Right lobe of liver (tissue), 4 donors: ENCODE data around the gene AIF1.

Experiments used
- POLR2A ChIP-seq: fragments of 450-650 bp; IDR thresholded peaks from one replicate; pipeline ENCODE4 v1.6.1; 2017; ENCODE audit warnings: antibody characterized with exemption, mild to moderate bottlenecking
- TF ChIP-seq, protein P1 (sequence below), 4 donors: fragments of 200-600 bp in 3 of 4; fragments of 450-650 bp in 1 of 4; IDR thresholded peaks; one replicate each; pipeline versions ENCODE4 v1.5.1 to v1.8.0; 2016 to 2022; ENCODE audit warnings: antibody characterized with exemption in 4 of 4, mild to moderate bottlenecking in 2 of 4
- donor health status: DM: no; HTN: no; CAD: no.
- donor health status: DM: no; HTN: no; CAD: no.
- donor health status: DM: no; HTN: yes; CAD: no.

GRCh38 chr6:31661262-31662123, 46.5 kb downstream of the AIF1 start:
- TF ChIP-seq, protein P1, sequence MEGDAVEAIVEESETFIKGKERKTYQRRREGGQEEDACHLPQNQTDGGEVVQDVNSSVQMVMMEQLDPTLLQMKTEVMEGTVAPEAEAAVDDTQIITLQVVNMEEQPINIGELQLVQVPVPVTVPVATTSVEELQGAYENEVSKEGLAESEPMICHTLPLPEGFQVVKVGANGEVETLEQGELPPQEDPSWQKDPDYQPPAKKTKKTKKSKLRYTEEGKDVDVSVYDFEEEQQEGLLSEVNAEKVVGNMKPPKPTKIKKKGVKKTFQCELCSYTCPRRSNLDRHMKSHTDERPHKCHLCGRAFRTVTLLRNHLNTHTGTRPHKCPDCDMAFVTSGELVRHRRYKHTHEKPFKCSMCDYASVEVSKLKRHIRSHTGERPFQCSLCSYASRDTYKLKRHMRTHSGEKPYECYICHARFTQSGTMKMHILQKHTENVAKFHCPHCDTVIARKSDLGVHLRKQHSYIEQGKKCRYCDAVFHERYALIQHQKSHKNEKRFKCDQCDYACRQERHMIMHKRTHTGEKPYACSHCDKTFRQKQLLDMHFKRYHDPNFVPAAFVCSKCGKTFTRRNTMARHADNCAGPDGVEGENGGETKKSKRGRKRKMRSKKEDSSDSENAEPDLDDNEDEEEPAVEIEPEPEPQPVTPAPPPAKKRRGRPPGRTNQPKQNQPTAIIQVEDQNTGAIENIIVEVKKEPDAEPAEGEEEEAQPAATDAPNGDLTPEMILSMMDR (IDR thresholded peaks at IDR 0.05): no peak
- no peak for TF ChIP-seq POLR2A
